Activated B cell treated with CpG ODN at 0.5 μM for 24 hours (primary cell): Measurements from ENCODE around the gene ZNF646. TPM values are rescaled to one million over a fixed set of nuclear protein-coding genes. Genes with fewer than 3 reads are reported as not detected.

Experiments
- ATAC-seq: fragments of 200-7000 bp; cut with Tn5 transposase; one replicate; pipeline ENCODE4 v1.10.0; 2021; ENCODE audit warnings: low read depth, mild to moderate bottlenecking, moderate library complexity
- CTCF ChIA-PET: fragments of 350-600 bp; sonication (Branson Sonifier 250); formaldehyde crosslinking; loops from one replicate; lab custom pipeline; 2021; ENCODE audit warnings: antibody characterized with exemption; lab: Charles Lee
- POLR2A ChIA-PET: fragments of 350-600 bp; sonication (Branson Sonifier 250); formaldehyde crosslinking; loops from one replicate; lab custom pipeline; 2021; ENCODE audit warnings: antibody characterized with exemption; lab: Charles Lee
- DNase-seq: peaks from one replicate; pipeline ENCODE4 v3.0.0; 2022
- H3K27ac Mint-ChIP-seq: one replicate; pipeline ENCODE4 v1.8.0; 2020; ENCODE audit warnings: mixed read lengths
- H3K27me3 Mint-ChIP-seq: one replicate; pipeline ENCODE4 v1.8.0; 2021; ENCODE audit warnings: mixed read lengths
- H3K36me3 Mint-ChIP-seq: one replicate; pipeline ENCODE4 v1.8.0; 2021; ENCODE audit warnings: low read depth, mixed read lengths
- H3K4me1 Mint-ChIP-seq: one replicate; pipeline ENCODE4 v1.8.0; 2021; ENCODE audit warnings: mixed read lengths
- H3K4me3 Mint-ChIP-seq: one replicate; pipeline ENCODE4 v1.8.0; 2020; ENCODE audit warnings: mild to moderate bottlenecking, mixed read lengths
- H3K9me3 Mint-ChIP-seq: one replicate; pipeline ENCODE4 v1.8.0; 2020; ENCODE audit warnings: mixed read lengths
- intact Hi-C: fragments of 100-400 bp; cut with micrococcal nuclease; formaldehyde crosslinking; loops from one replicate; pipeline ENCODE4 v1.15.1; 2024
- total RNA-seq: library from RNA; stranded (reverse); gene quantifications from 2 replicates; pipeline ENCODE4 v1.2.3, GENCODE V29; 2022
- TF ChIP-seq, protein P1 (sequence below): fragments of 200-600 bp; IDR thresholded peaks from one replicate; pipeline ENCODE4 v1.8.0; 2022; ENCODE audit warnings: antibody characterized with exemption, mild to moderate bottlenecking

The ZNF646 gene
- 32.4 and 32.5 TPM in 2 replicates for total RNA-seq

GRCh38 chr16:31073970-31074813 is at the start of gene ZNF646, which contains the start of gene ZNF668:
TSS of gene ZNF646 (plus strand) at chr16:31074422. CDS start at chr16:31076325, 1,903 bp downstream.
TSS of gene ZNF668 (minus strand) at chr16:31074240. CDS start at chr16:31064459, 9,781 bp downstream.
- no peaks in the 10 kb centered on the region for H3K9me3 Mint-ChIP-seq
- H3K27me3 Mint-ChIP-seq: no peaks in the 10 kb centered on the region
- TF ChIP-seq, protein P1, sequence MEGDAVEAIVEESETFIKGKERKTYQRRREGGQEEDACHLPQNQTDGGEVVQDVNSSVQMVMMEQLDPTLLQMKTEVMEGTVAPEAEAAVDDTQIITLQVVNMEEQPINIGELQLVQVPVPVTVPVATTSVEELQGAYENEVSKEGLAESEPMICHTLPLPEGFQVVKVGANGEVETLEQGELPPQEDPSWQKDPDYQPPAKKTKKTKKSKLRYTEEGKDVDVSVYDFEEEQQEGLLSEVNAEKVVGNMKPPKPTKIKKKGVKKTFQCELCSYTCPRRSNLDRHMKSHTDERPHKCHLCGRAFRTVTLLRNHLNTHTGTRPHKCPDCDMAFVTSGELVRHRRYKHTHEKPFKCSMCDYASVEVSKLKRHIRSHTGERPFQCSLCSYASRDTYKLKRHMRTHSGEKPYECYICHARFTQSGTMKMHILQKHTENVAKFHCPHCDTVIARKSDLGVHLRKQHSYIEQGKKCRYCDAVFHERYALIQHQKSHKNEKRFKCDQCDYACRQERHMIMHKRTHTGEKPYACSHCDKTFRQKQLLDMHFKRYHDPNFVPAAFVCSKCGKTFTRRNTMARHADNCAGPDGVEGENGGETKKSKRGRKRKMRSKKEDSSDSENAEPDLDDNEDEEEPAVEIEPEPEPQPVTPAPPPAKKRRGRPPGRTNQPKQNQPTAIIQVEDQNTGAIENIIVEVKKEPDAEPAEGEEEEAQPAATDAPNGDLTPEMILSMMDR: no peak
- peak; percentile 86 for DNase-seq
- H3K4me1 Mint-ChIP-seq: peaks cover 34% of the 10 kb centered on the region
- intact Hi-C loops: loop anchor here (1.0 to 5.0 kb wide), 13 partner anchors 20 to 547 kb away; partner anchors contain the start of genes ARMC5, CTF1, FBXL19 and FUS
- POLR2A ChIA-PET: interaction anchor here (0.6 to 2.9 kb wide), 36 partner anchors 8 to 1148 kb away, joined by 3 to 59 read pairs (median 5); partner anchors contain the start of genes ARMC5, FBRS, FUS and KAT8
- ATAC-seq: peak; percentile 83
- peak within 1 kb of the TSS; percentile 96 for H3K4me3 Mint-ChIP-seq
- peaks cover 54% of the 10 kb centered on the region for H3K36me3 Mint-ChIP-seq
- peak within 1 kb of the TSS; percentile 91 for H3K27ac Mint-ChIP-seq
- CTCF ChIA-PET: interaction anchor here (1.0 to 1.9 kb wide), 5 partner anchors 68 to 387 kb away, joined by 3 to 8 read pairs (median 3); partner anchors contain the start of genes HSD3B7 and ZNF843

DNA sequence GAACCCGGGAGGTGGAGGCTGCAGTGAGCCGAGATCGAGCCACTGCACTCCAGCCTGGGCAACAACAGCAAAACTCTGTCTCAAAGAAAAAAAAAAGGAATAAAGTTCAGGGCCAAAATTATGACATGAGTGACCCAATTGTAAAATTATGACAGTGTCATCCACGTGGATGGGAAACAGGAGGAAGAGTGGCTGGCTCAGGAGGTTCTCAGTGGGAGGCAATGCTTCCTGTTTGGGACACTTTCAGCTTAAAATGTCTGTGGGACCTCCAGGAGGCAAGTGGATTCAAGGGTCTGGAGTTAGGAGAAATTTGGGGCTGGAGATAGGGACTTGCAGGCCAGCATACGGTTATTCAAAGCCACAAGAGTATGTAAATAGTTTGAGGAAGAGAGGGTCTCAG is 48.9 kb upstream of the ZNF646 start:
- ATAC-seq: no peak
- ChIA-PET POLR2A (no interaction called here), CTCF (no interaction called here)
- Mint-ChIP-seq H3K4me3 (no peak overlapping the region), H3K4me1 (no peaks in the 10 kb centered on the region), H3K36me3 (no peaks in the 10 kb centered on the region), H3K9me3 (no peaks in the 10 kb centered on the region), H3K27ac (no peak overlapping the region), H3K27me3 (no peaks in the 10 kb centered on the region)
- intact Hi-C loops: no loop called here
- TF ChIP-seq, protein P1: no peak
- no peak for DNase-seq

GRCh38 chr16:31029272-31029671 is 45.0 kb upstream of the ZNF646 start:
- no peak for ATAC-seq
- H3K36me3 Mint-ChIP-seq: peaks cover 14% of the 10 kb centered on the region
- ChIA-PET CTCF (no interaction called here), POLR2A (interaction anchor here (0.6 kb wide), 1 partner anchor 29 kb away, joined by 5 read pairs; no protein-coding TSS in a partner anchor)
- intact Hi-C loops: no loop called here
- no peak overlapping the region for H3K4me3 Mint-ChIP-seq
- no peak overlapping the region for H3K27ac Mint-ChIP-seq
- peaks cover 10% of the 10 kb centered on the region for H3K4me1 Mint-ChIP-seq
- TF ChIP-seq, protein P1: no peak
- no peaks in the 10 kb centered on the region for H3K9me3 Mint-ChIP-seq
- no peak for DNase-seq
- H3K27me3 Mint-ChIP-seq: no peaks in the 10 kb centered on the region

DNA sequence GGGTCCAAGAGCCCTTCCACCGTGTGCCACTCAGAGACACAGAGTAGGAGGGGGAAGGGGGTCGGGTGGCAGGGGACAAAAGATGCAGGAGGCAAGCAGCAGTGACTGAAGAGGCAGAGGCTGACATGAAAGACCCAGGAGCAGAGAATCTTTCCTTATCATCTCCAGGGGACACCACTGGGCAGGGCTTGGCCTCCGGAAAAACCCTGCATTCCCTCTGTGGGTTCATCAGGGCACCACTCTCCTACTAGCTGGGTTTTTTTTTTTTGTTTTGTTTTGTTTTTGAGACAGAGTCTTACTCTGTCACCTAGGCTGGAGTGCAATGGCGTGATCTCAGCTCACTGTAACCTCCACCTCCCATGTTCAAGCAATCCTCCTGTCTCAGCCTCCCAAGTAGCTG is 42.9 kb upstream of the ZNF646 start:
- ATAC-seq (no peak), DNase-seq (no peak)
- Mint-ChIP-seq H3K4me1 (peaks cover 17% of the 10 kb centered on the region), H3K27ac (no peak overlapping the region), H3K36me3 (peaks cover 27% of the 10 kb centered on the region), H3K4me3 (no peak overlapping the region), H3K27me3 (no peaks in the 10 kb centered on the region), H3K9me3 (no peaks in the 10 kb centered on the region)
- TF ChIP-seq, protein P1: no peak
- intact Hi-C loops: no loop called here
- CTCF ChIA-PET: no interaction called here
- POLR2A ChIA-PET: interaction anchor here (1.5 kb wide), 1 partner anchor 43 kb away, joined by 4 read pairs; the partner anchor contains the start of genes ZNF646 and ZNF668
